GM18508 (cell line): ENCODE data around the gene CCDC9B.

Experiments
- ATAC-seq: cut with Tn5 transposase; IDR thresholded peaks from one replicate; pipeline ENCODE4 v1.9.1; 2021; ENCODE audit warnings: moderate number of reproducible peaks; ENCODE audit not compliant: insufficient read depth, unreplicated experiment

CCDC9B gene

DNA sequence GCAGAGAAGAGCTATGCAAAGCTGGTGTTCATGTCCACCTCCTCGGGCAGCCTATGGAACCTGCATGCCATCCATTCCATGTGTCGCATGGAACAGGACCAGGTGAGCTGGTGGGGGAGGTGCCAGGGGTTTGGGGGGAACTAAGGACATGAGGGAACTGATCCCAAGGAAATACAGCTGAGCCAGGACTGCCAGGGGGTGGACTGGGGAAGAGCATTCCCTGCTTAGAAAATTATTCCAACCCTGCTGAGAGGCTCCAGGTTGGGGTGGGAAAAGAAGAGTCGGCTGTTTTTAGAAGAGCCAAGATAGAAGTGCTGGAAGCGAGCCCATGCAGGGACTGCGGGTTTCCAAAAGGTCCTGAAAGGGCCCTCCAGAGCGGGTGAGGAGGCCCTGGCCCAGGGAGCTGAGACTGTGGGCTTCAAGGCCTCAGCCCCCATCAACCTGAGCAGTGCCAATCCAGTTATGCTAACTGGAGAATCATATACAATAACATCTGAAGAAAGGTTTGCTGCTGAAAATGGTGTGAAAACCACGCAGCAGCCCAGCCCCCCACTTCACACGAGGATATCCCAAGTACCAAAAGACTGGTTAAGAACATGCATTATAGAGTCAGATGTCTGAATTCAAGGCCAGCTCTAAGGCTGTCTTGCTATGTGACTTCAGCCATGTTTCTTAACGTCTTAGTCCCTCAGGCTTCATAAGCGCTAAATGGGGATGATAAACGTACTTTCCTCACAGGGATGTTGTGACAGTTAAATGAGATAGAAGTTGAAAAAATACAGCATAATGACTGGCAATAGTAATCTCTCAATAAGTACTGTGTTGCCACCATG lies 25.1 kb upstream of the CCDC9B start:
- no peak for ATAC-seq

DNA sequence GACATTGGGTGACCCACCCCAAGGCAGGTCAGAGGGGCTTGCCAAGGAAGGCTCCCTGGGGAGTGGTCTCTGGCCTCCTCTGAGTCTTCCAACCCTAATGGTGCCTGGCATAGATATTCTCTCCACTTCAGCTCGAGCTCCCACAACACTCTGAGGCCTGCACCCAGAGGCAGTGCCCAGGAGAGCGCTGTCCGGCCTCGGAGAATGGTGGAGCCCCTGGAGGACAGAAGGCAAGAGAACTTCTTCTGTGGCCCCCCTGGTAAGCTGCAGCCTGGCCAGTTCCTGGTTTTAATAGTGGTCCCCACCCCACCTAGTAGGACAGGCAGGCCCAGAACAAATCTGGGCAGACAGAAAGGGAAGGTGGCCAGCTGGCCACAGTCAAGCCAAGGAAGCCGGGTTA lies 24.3 kb upstream of the CCDC9B start:
- ATAC-seq = no peak

DNA sequence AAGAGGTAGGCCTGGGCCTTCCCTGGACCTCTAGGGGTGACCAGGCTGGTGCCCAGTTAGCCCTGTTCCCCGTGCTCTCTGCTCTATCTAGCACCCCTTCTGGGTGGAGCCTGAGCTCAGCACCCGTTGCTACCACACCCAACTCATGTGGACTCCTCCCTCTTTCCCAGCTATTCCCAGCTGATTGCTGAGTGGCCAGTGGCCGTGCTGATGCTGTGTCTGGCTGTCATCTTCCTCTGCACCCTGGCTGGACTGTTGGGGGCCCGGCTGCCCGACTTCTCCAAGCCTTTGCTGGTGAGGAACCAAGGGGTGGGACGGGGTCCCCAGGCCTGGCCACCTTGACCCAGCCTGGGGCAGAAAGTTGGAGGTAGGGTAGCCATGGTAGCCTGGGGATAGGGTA lies 23.5 kb upstream of the CCDC9B start:
- ATAC-seq = no peak

DNA sequence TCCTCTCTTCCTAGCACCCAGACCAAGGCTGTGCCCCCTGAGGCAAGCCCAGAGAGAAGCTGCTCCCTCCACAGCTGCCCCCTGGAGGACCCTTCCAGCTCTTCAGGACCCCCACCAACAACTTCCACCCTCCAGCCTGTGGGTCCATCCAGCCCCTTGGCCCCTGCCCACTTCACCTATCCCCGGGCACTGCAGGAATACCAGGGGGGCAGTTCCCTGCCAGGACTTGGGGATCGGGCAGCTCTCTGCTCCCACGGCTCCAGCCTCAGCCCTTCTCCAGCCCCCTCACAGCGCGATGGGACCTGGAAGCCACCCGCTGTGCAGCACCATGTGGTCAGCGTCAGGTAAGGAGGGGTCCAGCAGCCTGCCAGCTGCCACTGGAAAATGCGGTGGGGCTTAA lies 22.9 kb upstream of the CCDC9B start:
- no peak for ATAC-seq

DNA sequence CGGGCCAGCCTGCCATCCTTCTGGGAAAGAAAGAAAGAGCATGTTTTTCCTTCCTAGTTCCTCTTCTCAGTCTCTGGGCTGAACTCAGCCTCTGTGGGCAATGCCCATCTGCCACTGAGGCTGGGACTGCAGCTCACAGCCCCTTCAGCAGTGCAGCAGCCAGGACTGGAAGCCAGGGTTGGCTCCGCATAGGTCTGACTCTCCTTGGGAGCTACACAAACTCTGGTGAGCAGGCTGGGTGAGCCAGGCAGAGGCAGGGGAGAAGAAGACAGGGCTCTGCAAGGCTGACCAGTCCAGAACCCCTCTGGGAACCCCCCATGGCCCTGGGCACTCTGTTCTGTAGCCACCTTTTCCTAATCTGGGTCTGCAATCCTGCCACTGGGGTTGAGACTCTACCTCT lies 20.9 kb upstream of the CCDC9B start:
- ATAC-seq = no peak

DNA sequence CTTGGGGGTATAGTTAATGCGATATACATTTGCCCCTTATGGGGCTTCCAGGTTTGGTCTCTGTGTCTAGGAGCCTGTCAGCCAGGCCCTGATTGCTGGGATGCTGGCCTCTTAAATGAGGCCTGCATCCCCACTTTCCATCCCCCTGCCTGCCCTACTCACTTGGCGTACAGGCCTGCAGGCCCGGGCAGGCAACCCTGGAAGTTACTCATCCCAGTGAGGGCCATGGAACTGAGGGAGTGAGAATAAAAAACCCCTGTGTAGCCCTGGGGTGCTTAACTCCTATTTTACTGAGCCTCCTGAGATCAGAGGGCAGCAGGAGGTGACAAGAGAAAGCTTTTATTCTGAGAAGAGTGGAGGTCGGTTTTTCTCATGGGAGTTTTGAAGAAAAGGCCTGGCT lies 19.3 kb upstream of the CCDC9B start:
- no peak for ATAC-seq

DNA sequence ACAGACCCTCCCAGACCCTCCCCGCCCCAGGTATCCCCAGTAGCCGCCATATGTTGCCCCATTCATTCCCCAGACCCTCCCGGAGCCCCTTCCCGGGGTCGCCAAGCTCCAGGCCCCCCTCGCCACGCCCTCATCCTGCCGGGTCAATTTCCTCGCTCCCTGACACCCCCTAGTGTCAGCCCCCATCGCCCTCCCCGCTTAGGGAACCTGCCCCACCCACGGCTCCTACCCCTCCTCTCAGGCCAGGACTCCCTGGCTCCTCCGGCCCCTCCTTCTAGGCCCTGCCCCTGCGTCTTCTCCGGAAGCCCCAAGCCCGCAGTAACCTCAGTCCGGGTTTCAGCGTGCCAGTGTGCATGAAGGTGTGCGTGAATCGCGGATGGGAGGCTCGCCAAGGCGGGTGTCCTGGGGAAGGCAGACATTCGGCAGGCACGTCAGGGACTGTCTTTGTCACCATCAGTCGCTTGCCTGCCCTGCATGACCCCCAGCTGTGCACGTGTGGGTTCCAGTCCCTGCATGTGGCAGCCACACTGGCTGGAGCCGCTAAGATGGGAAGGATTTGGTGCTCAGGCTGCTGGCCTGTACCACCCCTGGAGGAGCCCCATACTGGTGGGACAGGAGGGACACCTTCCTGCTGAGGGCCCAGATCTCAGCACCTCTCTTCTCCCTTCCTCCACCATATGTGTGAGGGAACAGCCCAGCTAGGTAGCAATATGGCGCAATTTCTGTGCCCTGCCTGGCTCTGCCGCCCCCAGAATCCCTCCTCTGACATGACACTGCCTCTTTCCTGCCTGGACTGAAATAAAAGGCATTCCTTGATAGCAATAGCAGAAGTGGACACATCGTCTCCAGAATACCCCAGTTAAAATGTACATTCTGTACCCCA lies 18.0 kb upstream of the CCDC9B start:
- ATAC-seq = no peak

DNA sequence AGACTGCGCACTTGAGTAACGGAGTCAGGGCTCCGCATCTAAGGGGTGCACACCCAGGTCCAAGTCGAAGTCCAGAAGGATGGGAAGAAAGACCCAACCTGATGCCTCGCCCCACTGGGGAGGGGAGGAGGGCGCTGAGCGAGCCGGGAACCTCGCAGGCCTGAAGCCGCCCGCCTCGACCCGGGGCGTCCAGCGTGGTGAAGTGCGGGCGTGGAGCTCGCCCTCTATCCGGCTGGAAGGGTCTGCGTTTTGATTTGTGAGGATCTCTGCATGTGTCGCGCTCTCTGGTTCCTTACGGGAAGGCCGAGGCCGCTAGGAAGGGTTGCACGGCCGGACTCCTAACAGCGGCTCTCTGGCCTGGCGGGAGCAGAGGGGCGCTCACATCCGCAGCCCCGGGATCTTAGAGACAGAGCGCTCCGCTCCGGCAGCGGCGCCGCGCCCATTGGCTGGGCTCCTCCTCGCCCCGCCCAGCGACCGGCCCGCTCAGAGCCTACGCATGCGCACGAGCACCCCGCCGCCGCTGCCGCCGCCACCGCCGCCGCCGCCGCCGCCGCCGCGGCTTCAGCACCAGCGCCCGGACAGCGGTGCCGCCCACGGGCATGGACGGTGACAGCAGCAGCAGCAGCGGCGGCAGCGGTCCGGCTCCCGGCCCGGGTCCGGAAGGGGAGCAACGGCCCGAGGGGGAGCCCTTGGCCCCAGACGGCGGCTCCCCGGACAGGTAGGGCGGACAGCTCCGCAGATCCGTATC lies 17.2 kb upstream of the CCDC9B start, which contains the start of gene DISP2:
Gene DISP2 (plus strand): TSS at position 497 of the 748 bp plus-strand sequence. CDS start 103 bp downstream, at position 600.
- ATAC-seq = no peak

DNA sequence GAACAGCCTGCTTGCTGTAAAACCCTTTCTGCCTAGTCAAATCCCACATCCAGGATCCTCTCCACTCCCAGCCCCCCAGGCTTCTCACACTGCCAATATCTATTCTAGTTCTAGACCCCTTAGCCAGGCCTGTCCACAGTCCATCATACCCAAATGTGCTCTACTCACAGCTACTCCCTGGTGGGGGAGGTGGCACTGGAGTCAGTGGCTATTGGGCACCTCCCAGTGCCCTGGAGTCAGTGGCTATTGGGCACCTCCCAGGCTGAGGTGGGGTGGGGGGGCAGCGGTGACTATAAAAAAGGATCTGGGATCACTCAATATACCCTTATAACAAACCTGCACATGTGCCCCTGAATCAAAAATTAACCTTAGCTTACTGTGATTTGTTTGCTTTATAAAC lies 16.5 kb upstream of the CCDC9B start:
- no peak for ATAC-seq

DNA sequence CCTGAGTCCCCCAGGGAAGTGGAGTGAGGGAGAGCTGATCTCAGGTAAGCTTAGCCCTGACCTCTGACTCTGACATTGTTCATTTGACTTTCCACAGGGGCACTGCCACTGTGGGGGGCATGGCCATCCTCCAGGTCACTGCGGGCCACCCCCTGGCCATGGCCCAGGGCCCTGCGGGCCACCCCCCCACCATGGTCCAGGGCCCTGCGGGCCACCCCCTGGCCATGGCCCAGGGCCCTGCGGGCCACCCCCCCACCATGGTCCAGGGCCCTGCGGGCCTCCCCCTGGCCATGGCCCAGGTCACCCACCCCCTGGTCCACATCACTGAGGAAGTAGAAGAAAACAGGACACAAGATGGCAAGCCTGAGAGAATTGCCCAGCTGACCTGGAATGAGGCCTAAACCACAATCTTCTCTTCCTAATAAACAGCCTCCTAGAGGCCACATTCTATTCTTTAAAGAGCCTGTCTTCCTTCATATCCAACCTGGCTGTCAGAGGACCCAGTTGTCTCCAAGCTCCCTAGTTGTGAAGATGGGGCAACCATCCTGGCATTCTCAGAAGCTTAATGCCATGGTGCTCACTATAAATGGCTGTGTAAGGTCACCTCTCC lies 15.3 kb upstream of the CCDC9B start:
- no peak for ATAC-seq

DNA sequence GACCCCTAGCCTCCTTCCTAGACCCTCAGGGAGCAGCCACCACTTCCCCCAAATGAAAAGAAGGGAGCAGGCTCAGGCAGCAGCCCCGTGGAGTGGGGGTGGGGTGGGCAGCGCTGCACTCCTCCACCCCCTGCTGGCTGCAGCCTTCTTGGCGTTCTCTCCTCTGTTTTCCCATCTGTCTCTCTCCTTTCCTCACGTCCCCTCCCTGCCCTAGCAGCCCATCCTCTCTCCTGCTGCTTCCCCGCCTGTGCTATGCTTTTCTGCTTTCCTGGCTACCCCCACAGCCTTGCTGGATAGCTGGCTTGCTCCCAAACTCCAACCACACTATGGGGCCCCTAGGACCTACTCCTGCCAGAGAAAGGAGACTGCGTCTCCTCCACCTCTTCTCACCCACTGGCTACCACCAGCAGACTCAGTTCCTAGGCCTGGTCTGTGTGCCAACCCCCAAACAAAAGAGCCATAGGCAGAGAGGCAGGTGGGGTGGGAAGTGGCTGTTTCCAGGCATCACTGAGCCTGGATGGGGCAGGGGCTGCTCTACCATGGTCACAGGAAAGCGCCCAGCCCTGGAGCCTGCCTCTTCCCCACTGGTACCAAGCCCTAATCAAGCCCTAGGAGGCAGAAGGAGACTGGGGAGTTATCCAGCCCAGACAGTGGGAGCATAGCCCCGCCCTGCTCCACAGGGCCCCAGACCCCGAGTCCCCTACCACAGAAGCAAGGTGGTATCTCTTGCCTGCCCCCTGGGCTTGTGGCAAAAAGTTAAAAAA lies 13.9 kb upstream of the CCDC9B start:
- no peak for ATAC-seq

DNA sequence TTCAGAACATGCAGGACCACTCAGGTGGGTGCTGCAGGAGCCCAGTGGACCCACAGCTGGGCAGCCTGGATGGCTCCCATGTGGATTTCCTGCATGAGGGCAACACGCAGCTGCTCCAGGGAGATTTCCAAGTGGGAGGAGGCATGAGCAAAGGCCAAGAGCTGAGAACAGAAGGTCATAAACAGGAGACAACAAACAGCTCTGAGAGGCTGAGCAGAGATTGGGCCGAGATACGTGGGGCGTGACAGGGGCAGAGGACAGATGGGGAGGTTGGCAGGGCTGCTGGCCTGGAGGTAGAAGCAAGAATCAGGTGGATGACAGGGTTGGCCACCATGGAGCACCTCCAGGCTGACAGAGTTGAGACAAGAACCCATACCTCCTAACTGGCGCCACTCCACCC lies 13.0 kb upstream of the CCDC9B start:
- no peak for ATAC-seq

DNA sequence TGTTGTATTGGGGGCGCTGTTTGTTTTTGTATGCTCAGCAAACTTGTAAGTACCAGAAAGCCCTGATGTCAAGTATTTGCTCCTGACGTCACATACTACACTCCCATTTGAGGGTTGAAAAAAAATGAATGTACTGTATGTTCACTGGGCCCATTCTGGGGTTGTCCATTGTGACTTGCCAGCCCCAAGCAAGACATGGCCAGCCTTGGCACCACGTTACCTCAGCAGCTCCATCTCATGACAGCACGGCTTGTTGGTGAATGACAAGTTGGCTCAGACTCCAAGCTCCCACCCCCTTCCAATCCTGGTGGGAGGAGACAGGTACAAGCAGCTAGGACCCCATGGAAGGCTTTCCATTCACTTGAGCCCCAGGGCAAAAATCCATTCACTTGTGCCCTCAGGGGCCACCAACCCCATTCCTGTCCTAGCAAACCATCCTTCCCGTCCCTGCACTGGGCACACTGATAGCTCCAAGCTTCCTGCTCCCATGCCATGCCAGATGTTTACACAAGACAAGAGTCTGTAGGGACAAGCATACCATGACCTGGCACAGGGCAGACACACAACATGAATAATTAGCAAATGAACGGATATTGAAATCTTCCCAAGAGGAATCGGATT lies 11.7 kb upstream of the CCDC9B start:
- ATAC-seq = no peak

DNA sequence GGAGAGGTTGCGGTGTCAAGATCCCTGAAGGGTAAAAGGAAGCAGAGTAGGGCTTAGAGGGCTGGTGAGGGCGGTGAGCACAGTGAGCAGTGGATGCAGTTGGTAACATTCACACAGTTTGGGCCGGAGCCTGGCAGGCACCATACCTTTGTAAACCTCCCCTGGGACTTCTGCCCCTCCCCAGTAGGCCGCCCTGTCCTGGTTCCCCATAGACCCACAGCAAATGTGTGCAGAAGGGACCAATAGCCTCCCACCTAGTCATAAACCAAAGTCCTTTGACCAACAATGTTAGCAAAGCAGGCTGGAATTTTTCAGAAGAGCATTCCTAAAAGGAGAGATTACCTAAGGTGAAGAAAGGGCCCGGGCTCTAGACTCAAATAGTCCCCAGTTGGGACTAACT lies 8.4 kb upstream of the CCDC9B start:
- no peak for ATAC-seq

DNA sequence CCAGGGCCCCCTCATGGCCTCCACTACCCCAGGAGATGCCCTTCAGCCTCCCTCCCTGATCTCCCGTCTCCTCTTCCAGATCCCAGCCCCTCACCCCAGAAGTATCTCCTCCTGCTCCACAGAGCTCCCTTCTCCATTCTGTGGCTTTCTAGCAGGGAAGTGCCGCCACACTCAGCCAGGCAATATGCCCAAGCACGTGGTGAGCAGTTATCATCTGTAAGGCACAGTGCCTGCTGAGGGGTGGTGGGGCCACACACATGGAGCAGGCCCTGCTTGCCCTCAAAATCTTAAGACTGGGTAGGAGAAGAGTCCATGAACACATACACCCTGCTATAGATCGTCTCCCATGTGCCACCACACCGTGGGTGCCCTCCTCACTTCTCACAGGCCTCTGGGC lies 7.7 kb upstream of the CCDC9B start:
- ATAC-seq = no peak

DNA sequence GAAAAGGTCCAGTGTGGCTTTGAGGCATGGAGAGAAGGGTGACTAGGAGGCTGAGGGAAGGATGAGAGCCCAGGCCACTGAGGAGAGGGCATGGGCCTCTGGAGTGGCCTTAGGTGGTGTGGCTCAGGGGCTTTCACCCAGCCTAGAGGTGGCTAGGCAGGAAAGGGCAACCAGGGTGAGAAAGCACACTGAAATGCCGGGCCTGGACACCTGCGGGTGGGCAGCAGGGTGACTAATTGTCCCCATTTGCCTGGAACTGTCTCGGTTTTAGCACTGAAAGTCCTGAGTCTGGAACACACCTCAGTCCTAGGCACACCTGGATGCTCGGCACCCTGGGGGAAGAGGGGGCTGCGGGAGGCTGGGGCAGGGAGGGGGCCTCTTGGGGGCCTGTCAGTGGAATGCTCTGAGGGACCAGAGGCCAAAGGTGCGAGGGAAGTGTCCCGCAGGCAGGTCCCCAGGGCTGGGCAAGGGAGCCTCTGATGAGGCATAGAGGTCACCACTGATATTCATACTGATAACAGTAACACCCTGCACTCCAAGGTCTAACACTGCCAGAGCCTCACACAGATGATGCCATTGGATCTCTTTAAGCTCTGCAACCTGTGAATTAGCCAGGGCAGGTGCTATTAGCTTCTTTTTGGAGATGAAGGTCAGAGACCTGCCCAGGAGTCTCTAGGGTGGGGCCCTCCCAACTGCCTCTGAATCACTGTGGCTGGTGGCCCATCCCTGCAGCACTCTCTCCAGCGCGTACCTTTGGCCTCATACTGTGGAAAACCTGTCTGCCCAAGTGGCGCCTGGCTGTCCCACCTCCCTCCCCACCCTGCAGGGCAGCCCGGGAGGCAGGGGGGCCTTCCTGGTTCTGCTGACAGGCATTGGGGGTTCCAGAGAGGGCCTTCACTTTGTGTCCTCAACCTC lies 7.1 kb upstream of the CCDC9B start:
- no peak for ATAC-seq

DNA sequence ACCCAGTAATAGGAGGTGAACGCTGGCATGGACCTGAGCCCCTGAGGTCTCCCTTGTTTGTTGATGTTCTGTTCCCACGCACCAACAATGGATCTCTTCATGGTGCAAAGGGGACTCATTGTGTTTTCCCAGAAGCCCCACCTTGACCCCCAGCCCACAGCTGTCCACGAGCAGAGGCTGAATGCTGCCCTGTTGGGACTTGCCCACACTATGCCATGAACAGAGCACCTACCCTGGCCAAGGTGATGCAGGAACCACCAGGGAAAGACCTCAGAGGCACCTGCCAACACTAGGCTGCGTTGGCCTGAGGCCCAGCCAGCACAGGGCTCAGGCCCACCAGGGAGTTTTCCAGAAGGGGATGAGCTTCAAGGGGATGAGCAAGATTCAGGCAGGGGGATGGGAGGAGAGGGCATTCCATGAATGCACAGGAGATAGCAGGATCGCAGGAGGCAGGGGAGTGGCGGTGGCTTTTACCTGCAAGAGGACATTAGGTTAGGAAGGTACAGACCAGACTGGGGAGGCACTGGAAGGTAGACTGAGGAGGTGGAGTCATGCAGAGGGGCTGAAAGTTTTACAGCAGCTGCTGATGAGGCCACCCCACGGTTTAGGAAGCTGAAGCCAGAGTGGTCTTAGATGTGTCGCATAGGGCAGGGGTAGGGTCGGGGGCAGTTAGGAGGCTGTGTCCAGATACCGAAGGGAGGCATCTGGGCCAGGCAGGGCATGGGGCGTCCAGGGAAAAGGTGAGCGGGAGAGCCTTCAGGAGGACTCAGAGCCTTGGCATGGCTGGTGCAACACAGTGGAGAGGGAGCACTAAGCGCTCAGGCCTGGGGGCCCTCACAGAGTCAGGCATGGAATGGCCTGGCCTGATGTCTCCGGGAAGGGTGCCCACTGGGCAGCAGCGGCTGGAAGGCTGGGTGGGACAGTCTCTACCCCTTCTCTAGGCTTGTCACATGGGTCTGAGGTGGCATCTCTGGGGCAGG lies 6.1 kb upstream of the CCDC9B start:
- no peak for ATAC-seq
